Measurements from ENCODE around the gene RPAP2.

The RPAP2 gene

DNA sequence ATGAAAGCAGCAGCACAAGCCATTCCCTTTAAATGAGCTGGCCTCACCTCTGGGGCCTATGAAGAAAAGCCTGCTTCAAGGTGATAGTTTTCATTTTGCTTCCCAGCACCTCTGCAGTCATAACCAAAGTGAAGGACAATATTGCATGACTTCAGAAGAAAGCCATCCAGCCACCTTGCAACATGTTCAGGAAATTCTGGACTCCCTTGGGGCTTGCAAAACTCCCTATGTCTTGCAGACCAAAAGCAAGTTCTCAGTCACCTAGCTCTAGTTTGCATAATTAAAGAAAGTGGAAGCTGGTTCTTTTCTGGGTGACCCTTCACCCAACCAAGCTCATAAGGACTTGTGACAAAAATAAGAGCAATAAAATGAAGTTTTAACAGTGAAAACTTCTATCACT is 100.2 kb downstream of the RPAP2 start:
- no peak overlapping the region for H3K4me3 ChIP-seq (ENCODE audit: low read depth, low read length)
- no peak for DNase-seq (ENCODE audit: low read depth)
- in situ Hi-C loops (cut with HindIII; ENCODE audit: low sequenced_read_pairs) = no loop called here
- TF ChIP-seq, protein P1, sequence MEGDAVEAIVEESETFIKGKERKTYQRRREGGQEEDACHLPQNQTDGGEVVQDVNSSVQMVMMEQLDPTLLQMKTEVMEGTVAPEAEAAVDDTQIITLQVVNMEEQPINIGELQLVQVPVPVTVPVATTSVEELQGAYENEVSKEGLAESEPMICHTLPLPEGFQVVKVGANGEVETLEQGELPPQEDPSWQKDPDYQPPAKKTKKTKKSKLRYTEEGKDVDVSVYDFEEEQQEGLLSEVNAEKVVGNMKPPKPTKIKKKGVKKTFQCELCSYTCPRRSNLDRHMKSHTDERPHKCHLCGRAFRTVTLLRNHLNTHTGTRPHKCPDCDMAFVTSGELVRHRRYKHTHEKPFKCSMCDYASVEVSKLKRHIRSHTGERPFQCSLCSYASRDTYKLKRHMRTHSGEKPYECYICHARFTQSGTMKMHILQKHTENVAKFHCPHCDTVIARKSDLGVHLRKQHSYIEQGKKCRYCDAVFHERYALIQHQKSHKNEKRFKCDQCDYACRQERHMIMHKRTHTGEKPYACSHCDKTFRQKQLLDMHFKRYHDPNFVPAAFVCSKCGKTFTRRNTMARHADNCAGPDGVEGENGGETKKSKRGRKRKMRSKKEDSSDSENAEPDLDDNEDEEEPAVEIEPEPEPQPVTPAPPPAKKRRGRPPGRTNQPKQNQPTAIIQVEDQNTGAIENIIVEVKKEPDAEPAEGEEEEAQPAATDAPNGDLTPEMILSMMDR (IDR thresholded peaks at IDR 0.05; ENCODE audit: low read depth, low read length, missing control alignments) = no peak

DNA sequence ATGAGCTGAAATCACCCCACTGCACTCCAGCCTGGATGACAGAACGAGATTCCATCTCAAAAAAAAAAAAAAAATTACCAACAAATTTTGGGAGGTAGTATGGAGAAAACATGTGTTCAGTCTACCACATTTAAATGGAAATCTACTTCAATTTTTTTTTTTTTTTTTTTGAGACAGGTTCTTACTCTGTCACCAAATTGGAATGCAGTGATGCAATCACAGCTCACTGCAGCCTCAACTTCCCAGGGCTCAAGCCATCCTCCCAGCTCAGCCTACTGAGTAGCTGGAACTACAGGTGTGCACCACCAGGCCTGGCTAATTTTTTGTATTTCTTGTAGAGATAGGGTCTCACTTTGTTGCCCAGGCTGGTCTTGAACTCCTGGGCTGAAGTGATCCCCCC is 105.8 kb downstream of the RPAP2 start:
- no peak for DNase-seq (ENCODE audit: low read depth)
- TF ChIP-seq, protein P1 (IDR thresholded peaks at IDR 0.05; ENCODE audit: low read depth, low read length, missing control alignments) = no peak
- H3K4me3 ChIP-seq (ENCODE audit: low read depth, low read length) = no peak overlapping the region
- in situ Hi-C loops (cut with HindIII; ENCODE audit: low sequenced_read_pairs) = no loop called here

DNA sequence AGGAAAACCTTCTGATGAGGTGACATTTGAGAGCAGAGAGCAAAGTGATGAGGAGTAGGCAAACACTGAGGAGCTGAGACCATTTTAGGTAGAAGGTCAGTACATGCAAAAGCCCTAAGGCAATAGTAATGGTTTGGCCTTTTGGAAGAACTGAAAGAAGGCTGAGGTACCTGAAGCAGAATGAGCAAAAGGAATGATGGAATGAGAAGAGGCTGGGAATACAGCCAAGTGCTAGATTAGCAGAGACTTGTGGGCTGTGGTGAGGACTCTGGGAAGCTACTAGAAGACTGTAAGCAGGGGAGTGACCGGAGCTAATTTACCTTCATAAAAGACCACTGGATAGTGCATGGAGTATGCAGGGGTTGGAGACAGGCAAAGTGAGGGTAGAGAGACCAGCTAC is 110.0 kb downstream of the RPAP2 start:
- TF ChIP-seq, protein P1 (IDR thresholded peaks at IDR 0.05; ENCODE audit: low read depth, low read length, missing control alignments) = no peak
- in situ Hi-C loops (cut with HindIII; ENCODE audit: low sequenced_read_pairs) = no loop called here
- peak; percentile 81 for DNase-seq (ENCODE audit: low read depth)
- no peak overlapping the region for H3K4me3 ChIP-seq (ENCODE audit: low read depth, low read length)

DNA sequence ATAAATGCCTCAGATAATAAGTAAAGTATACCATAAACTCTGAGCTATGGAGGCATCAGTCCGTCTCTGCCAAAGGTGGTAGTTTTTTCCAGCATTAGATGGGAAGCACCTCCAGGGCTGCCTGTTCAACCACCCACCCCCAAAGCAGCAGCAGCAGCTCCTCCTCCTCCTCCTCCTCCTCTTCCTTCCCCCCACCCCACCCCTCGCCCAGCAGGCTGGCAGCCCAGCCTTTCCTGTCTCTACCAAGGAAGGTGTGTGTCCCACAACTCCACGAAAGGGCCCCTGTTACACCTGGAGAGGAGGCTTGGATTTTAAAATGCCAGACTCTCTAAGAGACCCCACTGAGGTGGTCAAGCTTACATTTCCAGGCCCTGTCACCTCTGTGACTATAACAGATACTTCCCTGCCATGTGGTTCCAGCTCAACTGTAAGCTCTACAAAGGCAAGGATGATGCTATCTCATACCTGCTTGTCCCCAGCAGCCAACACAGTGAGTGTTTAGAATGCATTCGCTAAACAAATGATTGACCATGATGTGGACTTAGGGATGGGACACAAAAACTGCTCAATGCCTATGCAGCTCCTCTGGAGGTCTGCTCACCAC is 111.2 kb downstream of the RPAP2 start:
- no peak overlapping the region for H3K4me3 ChIP-seq (ENCODE audit: low read depth, low read length)
- TF ChIP-seq, protein P1 (IDR thresholded peaks at IDR 0.05; ENCODE audit: low read depth, low read length, missing control alignments) = no peak
- in situ Hi-C loops (cut with HindIII; ENCODE audit: low sequenced_read_pairs) = no loop called here
- no peak for DNase-seq (ENCODE audit: low read depth)

- H3K4me3 ChIP-seq (ENCODE audit: low read depth, low read length) = no peak overlapping the region
- in situ Hi-C loops (cut with HindIII; ENCODE audit: low sequenced_read_pairs) = no loop called here
- no peak for DNase-seq (ENCODE audit: low read depth)
- TF ChIP-seq, protein P1 (IDR thresholded peaks at IDR 0.05; ENCODE audit: low read depth, low read length, missing control alignments) = no peak
Observed at GRCh38 chr1:92410706-92411105, 111.8 kb downstream of the RPAP2 start.

GRCh38 chr1:92411511-92411910 is 112.7 kb downstream of the RPAP2 start:
- DNase-seq (ENCODE audit: low read depth) = peak; percentile 8
- TF ChIP-seq, protein P1 (IDR thresholded peaks at IDR 0.05; ENCODE audit: low read depth, low read length, missing control alignments) = no peak
- in situ Hi-C loops (cut with HindIII; ENCODE audit: low sequenced_read_pairs) = no loop called here
- H3K4me3 ChIP-seq (ENCODE audit: low read depth, low read length) = no peak overlapping the region
